HepG2 (cell line): ENCODE measurements around the gene DIMT1. TPM values are rescaled to one million over a fixed set of nuclear protein-coding genes. Genes with fewer than 3 reads are reported as not detected.

Source experiments
- ATAC-seq: fragments of 200-7000 bp; cut with Tn5 transposase; 3 replicates; pipeline ENCODE4 v1.9.1; 2020; ENCODE audit warnings: mild to moderate bottlenecking, moderate library complexity
- BruUV-seq: library from RNA; stranded (reverse); fragments of 400-500 nt; replicated peaks from 2 replicates; lab custom pipeline; 2021; lab: Mats Ljungman, UMichigan
- CTCF ChIA-PET: fragments of 300-600 bp; formaldehyde crosslinking; extraction: SDS; loops from one replicate; lab custom pipeline; 2021; ENCODE audit warnings: low total read pairs, inconsistent platforms, low intra/inter-chr PET ratio; lab: Yijun Ruan, JAX
- POLR2A ChIA-PET: fragments of 350-600 bp; sonication (Branson Sonifier 250); formaldehyde crosslinking; loops from one replicate; lab custom pipeline; 2020; ENCODE audit warnings: antibody characterized with exemption, inconsistent platforms; lab: Yijun Ruan, JAX
- DNase-seq: peaks from one replicate; pipeline ENCODE4 v3.0.0-alpha.2; 2015; ENCODE audit warnings: low spot score
- FAIRE-seq: peaks from 3 replicates; lab custom pipeline; 2011; peaks lifted over from hg19 to GRCh38; lab: Jason Lieb, UNC
- H2AFZ ChIP-seq: one replicate; pipeline ENCODE4 v1.6.1; 2011; ENCODE audit warnings: low read length, inconsistent platforms
- H3K27ac ChIP-seq: fragments of 300-600 bp; 3 replicates; pipeline ENCODE4 v1.8.0; 2011; ENCODE audit warnings: mixed run types, mild to moderate bottlenecking, mixed read lengths, low read length, inconsistent platforms; ENCODE audit not compliant: insufficient read depth; ENCODE audit errors: extremely low read length
- H3K27me3 ChIP-seq, 2 experiments: fragments of 200-600 bp in 1 of 2; 2 replicates in 1 of 2; 3 replicates in 1 of 2; pipeline versions ENCODE4 v1.6.0 to v1.8.0; 2011; ENCODE audit warnings: low read length in 2 of 2, mild to moderate bottlenecking in 2 of 2, moderate library complexity in 2 of 2, inconsistent platforms in 1 of 2; ENCODE audit not compliant: insufficient read depth in 2 of 2, control insufficient read depth in 1 of 2
- H3K36me3 ChIP-seq, 2 experiments: fragments of 200-600 bp in 1 of 2; replicated peaks in 1 of 2; 2 replicates in 1 of 2; 3 replicates in 1 of 2; pipeline versions ENCODE4 v1.5.1 to v1.8.0; 2011; ENCODE audit warnings: low read length in 2 of 2, inconsistent platforms in 1 of 2; ENCODE audit not compliant: insufficient read depth in 2 of 2, control insufficient read depth in 1 of 2
- H3K4me1 ChIP-seq: 2 replicates; pipeline ENCODE4 v1.5.1; 2012; ENCODE audit warnings: low read length, inconsistent platforms; ENCODE audit not compliant: insufficient read depth
- H3K4me2 ChIP-seq: 2 replicates; pipeline ENCODE4 v1.6.0; 2011; ENCODE audit warnings: low read depth, low read length, inconsistent platforms
- H3K4me3 ChIP-seq, 3 experiments: fragments of 200-600 bp in 1 of 3; sonication (generic), shearing (Covaris generic) in 1 of 3; replicated peaks in 1 of 3; 2 replicates each; pipeline ENCODE4 v1.5.1; 2011 to 2016; ENCODE audit warnings: low read length in 3 of 3, inconsistent platforms in 2 of 3, low read depth in 2 of 3, mild to moderate bottlenecking in 2 of 3, control low read depth in 1 of 3, mixed read lengths in 1 of 3; ENCODE audit not compliant: insufficient read depth in 1 of 3
- H3K79me2 ChIP-seq: one replicate; pipeline ENCODE4 v1.6.1; 2011; ENCODE audit warnings: low read length, inconsistent platforms; ENCODE audit not compliant: insufficient read depth
- H3K9ac ChIP-seq: 2 replicates; pipeline ENCODE4 v1.6.0; 2011; ENCODE audit warnings: mild to moderate bottlenecking, low read depth, low read length, inconsistent platforms; ENCODE audit not compliant: insufficient read depth
- H3K9me3 ChIP-seq: 2 replicates; pipeline ENCODE4 v1.5.1; 2012; ENCODE audit warnings: mild to moderate bottlenecking, low read length
- H4K20me1 ChIP-seq: 2 replicates; pipeline ENCODE4 v1.6.0; 2011; ENCODE audit warnings: inconsistent platforms, mild to moderate bottlenecking, low read length, moderate library complexity; ENCODE audit not compliant: insufficient read depth
- ATF7 ChIP-seq, 2 experiments: fragments of 450-650 bp in 1 of 2; sonication (generic) in 1 of 2; formaldehyde crosslinking in 1 of 2; IDR thresholded peaks; 2 replicates each; pipeline versions ENCODE4 v1.4.0 to v1.6.1; 2016 to 2020; ENCODE audit warnings: antibody characterized with exemption in 1 of 2, mild to moderate bottlenecking in 1 of 2, missing genetic modification reagents in 1 of 2
- ZNF407 ChIP-seq: sonication (generic); formaldehyde crosslinking; IDR thresholded peaks from one replicate; pipeline ENCODE4 v1.5.1; 2020; ENCODE audit warnings: mild to moderate bottlenecking, missing genetic modification reagents; ENCODE audit errors: not compliant biosample characterization
- WGBS: methylation state at CpG from one replicate; pipeline ENCODE4 v1.1.6; 2017; ENCODE audit warnings: low lambda C conversion rate; 5-methylcytosine and 5-hydroxymethylcytosine counted together
- in situ Hi-C: cut with HindIII; loops from 2 replicates; pipeline ENCODE4 v1.10.0; 2017; ENCODE audit warnings: low pct_unique_long_range_greater_than_20kb; ENCODE audit not compliant: extremely low pct_ligation_motif_present
- intact Hi-C: fragments of 100-400 bp; cut with micrococcal nuclease; formaldehyde crosslinking; loops from one replicate; pipeline ENCODE4 v1.10.0; 2022; ENCODE audit not compliant: unreplicated experiment
- polyA plus RNA-seq, 8 experiments: library from polyadenylated mRNA; depleted of rRNA in 3 of 8; stranded (reverse) in 7 of 8; unstranded in 1 of 8; fragments of >200 nt; fragmentation: Illumina TruSeq in 4 of 8; extraction: Trizol in 4 of 8; gene quantifications; 2 replicates each; pipeline versions ENCODE4 v1.2.1 to v1.2.3, GENCODE V29; 2011 to 2016; ENCODE audit warnings: low read depth in 4 of 8, missing spikeins in 1 of 8, mixed read lengths in 1 of 8; ENCODE audit not compliant: insufficient read depth in 1 of 8
- total RNA-seq, 5 experiments: library from RNA; depleted of rRNA; stranded (reverse); fragments of >200 nt; fragmentation: Illumina TruSeq; extraction: Trizol; gene quantifications; 2 replicates each; pipeline ENCODE4 v1.2.3, GENCODE V29; 2016; ENCODE audit warnings: low read depth in 1 of 5

DIMT1 gene
- total and polyA plus RNA-seq, 2 of the 13 experiments (the other 11 are each of a cell fraction or from before 2014, with no cell fraction given) = 16.1 to 35.2 TPM

GRCh38 chr5:62373382-62373781 is 30.3 kb downstream of the DIMT1 start:
- no TSS peak for BruUV-seq
- 99% methylated on average over 3 of the region's 3 CpGs for WGBS
- H2AFZ ChIP-seq = no peak overlapping the region
- TF ChIP-seq ZNF407 (CRISPR knock-in tag) (no peak), ATF7 (IDR thresholded peaks at IDR 0.05) (peak; percentile 74), ATF7 (CRISPR knock-in tag; IDR thresholded peaks at IDR 0.05) (no peak)
- no peak overlapping the region for H3K4me3 ChIP-seq
- no peaks in the 10 kb centered on the region for H4K20me1 ChIP-seq
- H3K9ac ChIP-seq = no peak overlapping the region
- H3K27me3 ChIP-seq = no peaks in the 10 kb centered on the region
- H3K79me2 ChIP-seq = no peaks in the 10 kb centered on the region
- no peak overlapping the region for H3K27ac ChIP-seq
- POLR2A ChIA-PET = no interaction called here
- H3K4me1 ChIP-seq = no peaks in the 10 kb centered on the region
- in situ Hi-C loops (no loop called here), intact Hi-C loops (no loop called here)
- no peak overlapping the region for H3K4me2 ChIP-seq
- DNase-seq = no peak
- FAIRE-seq = no peak
- H3K36me3 ChIP-seq = peaks cover 4 to 19% of the 10 kb centered on the region in 2 experiments; a peak in 4 of 5 replicates
- ATAC-seq = no peak
- H3K9me3 ChIP-seq = no peaks in the 10 kb centered on the region
- CTCF ChIA-PET = no interaction called here
